ENCODE results near the gene IL13RA2. TPM values are rescaled to one million over a fixed set of nuclear protein-coding genes. Genes with fewer than 3 reads are reported as not detected.

IL13RA2 gene
- polyA plus RNA-seq, 4 donors, result 0.83 to 2.6 (median 1.7) TPM

DNA sequence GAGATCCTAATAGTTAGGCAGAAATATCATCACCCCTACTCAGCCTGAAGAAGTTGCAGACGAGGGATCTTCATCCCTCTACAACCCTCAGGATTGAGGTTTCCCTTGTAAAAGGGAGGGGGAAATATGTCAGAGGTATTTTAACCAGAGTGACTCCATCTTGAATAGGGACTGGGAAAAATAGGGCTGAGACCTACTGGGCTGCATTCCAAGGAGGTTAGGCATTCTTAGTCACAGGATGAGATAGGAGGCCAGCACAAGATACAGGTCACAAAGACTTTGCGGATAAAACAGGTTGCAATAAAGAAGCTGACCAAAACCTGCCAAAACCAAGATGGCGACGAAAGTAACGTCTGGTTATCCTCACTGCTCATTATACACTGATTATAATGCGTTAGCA lies 17.5 kb downstream of the IL13RA2 start:
- DNase-seq (ENCODE audit: low read depth in 4 of 4, low spot score in 3 of 4), result no peak

DNA sequence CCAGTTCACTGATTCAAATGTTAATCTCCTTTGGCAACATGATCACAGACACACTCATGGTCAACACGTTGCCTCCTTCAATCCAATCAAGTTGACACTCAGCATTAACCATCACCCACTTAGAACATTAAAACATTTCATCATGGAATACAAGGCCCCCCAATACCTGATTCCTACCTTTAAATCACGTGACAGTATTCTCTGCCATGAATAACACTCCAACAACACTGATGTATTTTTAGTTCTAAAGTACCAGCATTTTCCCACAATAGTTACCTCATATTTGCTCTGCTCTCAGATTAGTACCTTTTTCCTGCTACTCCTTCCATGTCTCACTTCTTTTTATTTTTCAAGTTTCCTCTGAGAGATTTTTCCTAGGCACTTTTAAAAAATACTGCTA lies 19.6 kb downstream of the IL13RA2 start:
- DNase-seq (ENCODE audit: low read depth in 4 of 4, low spot score in 3 of 4), result no peak

DNA sequence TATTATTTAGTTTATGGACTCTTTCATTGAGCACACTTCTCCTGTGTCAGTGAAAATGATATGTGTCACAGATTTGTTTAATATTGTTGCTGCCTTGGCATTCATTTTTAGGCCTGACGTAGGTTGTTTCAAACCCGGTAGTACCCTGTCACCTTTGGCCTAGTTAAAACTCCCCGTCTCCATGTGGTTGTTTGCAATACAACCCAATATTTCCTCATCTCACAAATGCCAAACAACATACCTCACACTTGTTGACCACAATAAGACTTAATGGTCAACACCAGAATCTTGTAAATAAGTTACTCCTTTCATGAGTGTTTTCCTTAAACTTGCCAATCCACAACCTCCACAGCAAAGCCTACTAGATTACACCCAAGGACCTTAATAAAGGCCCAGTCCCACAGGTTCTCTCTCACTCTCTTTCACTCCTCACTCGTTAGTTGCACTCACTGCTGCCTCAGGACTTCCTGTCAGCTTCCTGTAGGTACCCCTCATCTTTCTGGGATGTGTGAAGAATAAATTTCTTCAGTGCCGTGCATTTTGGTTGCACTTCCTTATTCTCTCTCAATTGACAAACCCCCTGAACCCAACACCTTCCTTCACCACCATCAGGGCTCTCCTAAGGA lies 31.3 kb downstream of the IL13RA2 start:
- no peak for DNase-seq (ENCODE audit: low read depth in 4 of 4, low spot score in 3 of 4)

DNA sequence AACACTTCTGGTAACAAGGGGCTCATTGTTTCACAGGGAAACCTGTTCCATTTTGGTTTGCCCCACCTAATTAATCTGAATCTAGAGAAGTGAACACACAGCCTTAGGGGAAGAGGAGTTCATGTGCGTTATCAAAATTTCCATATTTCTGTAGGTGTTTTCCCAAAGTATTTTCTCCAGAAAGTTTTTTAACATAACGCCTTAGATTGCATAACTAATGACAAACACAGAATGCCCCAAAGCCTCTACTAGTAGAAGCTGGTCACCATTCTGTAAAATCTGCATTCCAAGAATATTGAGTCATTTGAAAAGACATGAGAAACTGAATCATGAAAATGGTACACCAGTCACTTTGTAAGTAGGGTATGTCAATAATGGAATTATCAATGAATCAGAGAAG lies 41.1 kb downstream of the IL13RA2 start:
- no peak for DNase-seq (ENCODE audit: low read depth in 4 of 4, low spot score in 3 of 4)

DNA sequence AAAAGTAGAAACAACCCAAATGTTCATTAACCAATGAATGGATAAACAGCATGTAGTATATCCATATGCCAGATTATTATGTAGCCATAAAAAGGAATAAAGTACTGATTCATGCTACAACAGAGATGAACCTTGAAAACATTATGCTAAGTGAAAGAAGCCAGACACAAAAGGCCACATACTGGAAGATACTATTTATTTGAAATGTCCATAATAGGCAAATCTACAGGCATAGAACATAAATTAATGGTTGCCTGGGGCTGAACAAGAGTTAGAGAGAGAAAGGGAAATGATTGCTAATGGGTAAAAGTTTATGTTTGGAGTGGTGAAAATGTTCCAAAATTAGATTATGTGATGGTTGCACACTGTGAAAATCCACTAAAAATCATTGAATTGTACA lies 44.4 kb downstream of the IL13RA2 start:
- no peak for DNase-seq (ENCODE audit: low read depth in 4 of 4, low spot score in 3 of 4)

DNA sequence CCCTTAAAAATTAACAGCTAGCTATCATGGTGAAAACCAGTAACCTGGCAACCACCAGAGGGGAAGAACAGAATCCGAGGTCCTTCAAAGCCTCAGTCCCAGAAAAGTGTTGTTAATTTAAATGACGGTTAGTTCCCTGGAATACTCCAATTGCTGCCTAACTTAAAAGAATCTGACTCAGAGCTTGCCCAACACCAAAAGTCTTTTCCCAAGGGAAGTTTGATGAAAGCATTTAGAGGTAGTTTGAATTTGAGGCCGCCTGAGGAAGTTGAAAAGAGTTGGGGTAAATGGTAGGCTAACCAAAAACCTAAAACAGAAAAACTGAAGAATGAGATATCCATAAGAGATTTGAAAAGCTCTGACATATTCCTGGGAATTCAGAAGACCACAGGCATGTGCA lies 46.6 kb downstream of the IL13RA2 start:
- no peak for DNase-seq (ENCODE audit: low read depth in 4 of 4, low spot score in 3 of 4)

DNA sequence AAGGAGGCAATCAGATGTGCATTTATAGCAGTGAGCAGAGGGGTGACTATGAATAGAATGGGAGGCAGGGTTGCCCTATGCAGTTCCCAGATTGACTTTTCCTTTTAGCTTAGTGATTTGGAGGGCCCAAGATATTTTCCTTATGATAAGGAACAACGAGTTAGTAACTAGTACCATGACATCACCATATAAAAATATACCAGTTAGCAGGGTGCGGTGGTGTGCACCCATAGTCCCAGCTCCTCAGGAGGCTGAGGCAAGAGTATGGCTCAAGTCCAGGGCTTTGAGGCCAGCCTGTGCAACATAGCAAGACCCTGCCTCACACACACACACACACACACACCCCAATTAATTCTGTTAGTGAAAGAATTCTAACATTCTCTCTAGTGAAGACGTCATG lies 53.0 kb downstream of the IL13RA2 start:
- DNase-seq (ENCODE audit: low read depth in 4 of 4, low spot score in 3 of 4), result no peak

DNA sequence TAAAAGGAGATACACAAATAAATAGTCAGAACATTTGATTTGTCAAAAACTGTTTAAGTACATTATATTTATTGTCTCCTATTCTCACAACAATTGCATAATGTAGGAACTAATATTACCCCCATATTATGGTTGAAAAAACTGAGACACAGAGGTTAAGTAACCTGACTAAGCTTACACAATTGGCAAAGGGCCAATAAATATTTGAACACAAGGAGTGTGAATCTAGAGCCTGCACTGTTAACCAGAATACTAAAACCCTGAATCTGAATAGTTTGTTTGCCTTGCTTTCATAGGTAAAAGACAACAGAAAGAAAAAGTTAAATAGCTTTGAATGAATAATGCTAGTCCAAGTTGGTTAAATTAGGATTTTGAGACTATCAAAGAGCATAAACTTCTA lies 55.2 kb downstream of the IL13RA2 start:
- no peak for DNase-seq (ENCODE audit: low read depth in 4 of 4, low spot score in 3 of 4)

DNA sequence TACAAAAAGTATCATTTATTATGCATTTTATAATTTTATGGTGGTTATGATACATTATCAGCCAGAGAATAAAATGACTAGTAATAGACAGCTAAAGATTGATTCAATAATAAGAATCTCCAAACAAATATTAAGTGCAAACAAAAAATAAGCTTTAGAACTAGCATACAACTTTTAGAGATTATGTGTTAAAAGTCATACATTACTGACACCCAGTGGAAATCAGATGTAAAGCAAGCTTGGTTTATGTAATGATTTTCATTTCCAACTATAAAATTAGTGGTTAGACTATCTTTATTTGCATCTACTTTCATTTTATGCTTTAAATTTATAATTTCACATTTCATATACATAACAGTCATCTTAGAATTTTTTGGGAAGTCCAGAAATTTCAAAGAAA lies 57.7 kb downstream of the IL13RA2 start:
- no peak for DNase-seq (ENCODE audit: low read depth in 4 of 4, low spot score in 3 of 4)

Other genes starting within 250 kb of the IL13RA2 start
- not detected for gene RBMXL3, start 171.8 kb upstream of the IL13RA2 start, polyA plus RNA-seq (ENCODE audit: insufficient read length in 4 of 4)
- 10 to 100 TPM; 13.1 to 15.1 (median 14.7) TPM for gene LRCH2, start 216.5 kb upstream of the IL13RA2 start, polyA plus RNA-seq (ENCODE audit: insufficient read length in 4 of 4)